Upper lobe of left lung (tissue), 4 donors: ENCODE results near the gene CACNA1S.

Source experiments
- POLR2AphosphoS5 ChIP-seq, 2 donors: sonication (generic); formaldehyde crosslinking; IDR thresholded peaks; one replicate each; pipeline ENCODE4 v1.5.1; 2017; ENCODE audit warnings: antibody characterized with exemption in 2 of 2
- TF ChIP-seq, protein P1 (sequence below), 6 experiments: fragments of 450-650 bp in 4 of 6; fragments of 200-600 bp in 2 of 6; sonication (generic) in 2 of 6; IDR thresholded peaks; one replicate each; pipeline ENCODE4 v1.5.1; 2016 to 2019; ENCODE audit warnings: antibody characterized with exemption in 6 of 6

DNA sequence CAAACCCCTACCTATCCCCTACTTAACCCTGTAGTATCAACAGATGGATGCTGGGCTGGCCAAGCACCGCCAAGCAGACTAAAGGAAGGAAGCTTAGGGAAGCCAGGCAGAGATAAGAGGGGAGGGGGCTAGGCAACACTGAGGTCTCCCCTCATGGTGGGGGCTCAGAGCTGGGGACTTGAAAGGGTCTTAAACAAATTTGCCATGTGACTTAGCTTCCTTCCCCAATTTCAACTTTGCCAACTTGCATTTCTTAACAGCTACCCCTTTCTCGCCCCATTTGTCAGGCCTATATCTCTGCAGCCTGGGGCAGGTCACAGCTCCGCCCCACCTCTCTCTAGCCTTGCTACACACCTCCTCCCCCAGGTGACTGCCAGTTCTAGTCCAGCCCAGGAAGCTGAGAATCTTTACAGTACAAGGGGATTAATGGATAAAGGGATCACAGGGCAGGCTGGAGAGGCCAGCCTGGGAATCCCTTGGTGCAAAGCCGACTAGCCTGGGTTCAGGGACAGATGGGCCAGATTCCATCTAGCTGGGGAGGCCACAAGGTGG lies 92.1 kb downstream of the CACNA1S start:
- TF ChIP-seq, protein P1, sequence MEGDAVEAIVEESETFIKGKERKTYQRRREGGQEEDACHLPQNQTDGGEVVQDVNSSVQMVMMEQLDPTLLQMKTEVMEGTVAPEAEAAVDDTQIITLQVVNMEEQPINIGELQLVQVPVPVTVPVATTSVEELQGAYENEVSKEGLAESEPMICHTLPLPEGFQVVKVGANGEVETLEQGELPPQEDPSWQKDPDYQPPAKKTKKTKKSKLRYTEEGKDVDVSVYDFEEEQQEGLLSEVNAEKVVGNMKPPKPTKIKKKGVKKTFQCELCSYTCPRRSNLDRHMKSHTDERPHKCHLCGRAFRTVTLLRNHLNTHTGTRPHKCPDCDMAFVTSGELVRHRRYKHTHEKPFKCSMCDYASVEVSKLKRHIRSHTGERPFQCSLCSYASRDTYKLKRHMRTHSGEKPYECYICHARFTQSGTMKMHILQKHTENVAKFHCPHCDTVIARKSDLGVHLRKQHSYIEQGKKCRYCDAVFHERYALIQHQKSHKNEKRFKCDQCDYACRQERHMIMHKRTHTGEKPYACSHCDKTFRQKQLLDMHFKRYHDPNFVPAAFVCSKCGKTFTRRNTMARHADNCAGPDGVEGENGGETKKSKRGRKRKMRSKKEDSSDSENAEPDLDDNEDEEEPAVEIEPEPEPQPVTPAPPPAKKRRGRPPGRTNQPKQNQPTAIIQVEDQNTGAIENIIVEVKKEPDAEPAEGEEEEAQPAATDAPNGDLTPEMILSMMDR (IDR thresholded peaks at IDR 0.05): no peak
- no peak for TF ChIP-seq POLR2AphosphoS5 (IDR thresholded peaks at IDR 0.05)
